DOHH2 (cell line): ENCODE data around the gene IMMP2L.

Experiments
- EZH2phosphoT487 ChIP-seq: fragments of 200-600 bp; sonication (generic); IDR thresholded peaks from 2 replicates; pipeline ENCODE4 v1.6.1; 2017; ENCODE audit warnings: borderline replicate concordance, mild to moderate bottlenecking, antibody characterized with exemption, low read length, moderate library complexity, mixed read lengths
- TF ChIP-seq, protein P1 (sequence below): fragments of 200-600 bp; sonication (generic); IDR thresholded peaks from one replicate; pipeline ENCODE4 v1.5.1; 2014; ENCODE audit warnings: antibody characterized with exemption, mild to moderate bottlenecking, low read depth, low read length; ENCODE audit not compliant: poor library complexity, severe bottlenecking

DNA sequence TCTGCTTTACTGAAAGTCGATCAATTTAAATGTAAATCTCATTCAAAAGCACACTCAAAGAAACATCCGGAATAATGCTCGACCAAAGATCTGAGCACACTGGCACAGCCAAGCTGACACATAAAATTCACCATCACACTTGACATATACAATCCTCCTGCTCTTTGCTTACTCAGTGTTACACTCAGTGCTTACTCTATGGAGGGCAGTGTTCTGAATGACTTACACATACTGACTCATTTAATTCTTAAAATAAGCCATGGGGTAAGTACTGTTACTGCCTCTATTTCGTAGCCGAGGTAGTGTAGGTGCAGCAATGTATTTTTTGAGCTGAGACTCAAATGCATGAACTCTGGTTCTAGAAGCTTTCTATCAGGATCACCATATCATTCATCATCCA, 892.9 kb downstream of the IMMP2L start:
- TF ChIP-seq, protein P1, sequence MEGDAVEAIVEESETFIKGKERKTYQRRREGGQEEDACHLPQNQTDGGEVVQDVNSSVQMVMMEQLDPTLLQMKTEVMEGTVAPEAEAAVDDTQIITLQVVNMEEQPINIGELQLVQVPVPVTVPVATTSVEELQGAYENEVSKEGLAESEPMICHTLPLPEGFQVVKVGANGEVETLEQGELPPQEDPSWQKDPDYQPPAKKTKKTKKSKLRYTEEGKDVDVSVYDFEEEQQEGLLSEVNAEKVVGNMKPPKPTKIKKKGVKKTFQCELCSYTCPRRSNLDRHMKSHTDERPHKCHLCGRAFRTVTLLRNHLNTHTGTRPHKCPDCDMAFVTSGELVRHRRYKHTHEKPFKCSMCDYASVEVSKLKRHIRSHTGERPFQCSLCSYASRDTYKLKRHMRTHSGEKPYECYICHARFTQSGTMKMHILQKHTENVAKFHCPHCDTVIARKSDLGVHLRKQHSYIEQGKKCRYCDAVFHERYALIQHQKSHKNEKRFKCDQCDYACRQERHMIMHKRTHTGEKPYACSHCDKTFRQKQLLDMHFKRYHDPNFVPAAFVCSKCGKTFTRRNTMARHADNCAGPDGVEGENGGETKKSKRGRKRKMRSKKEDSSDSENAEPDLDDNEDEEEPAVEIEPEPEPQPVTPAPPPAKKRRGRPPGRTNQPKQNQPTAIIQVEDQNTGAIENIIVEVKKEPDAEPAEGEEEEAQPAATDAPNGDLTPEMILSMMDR: no peak
- no peak for TF ChIP-seq EZH2phosphoT487
